ENCODE data around the gene DACT3. TPM values are rescaled to one million over a fixed set of nuclear protein-coding genes. Genes with fewer than 3 reads are reported as not detected.

DACT3 gene
- total RNA-seq, 4 donors from 2014 or later = 0.26 to 1.0 (median 0.39) TPM

GRCh38 chr19:46693760-46694159 lies 32.8 kb upstream of the DACT3 start:
- in situ Hi-C loops (cut with MboI; ENCODE audit: low sequenced_read_pairs in 4 of 4) = no loop called here
- ATAC-seq (no peak), DNase-seq (no peak)
- H3K36me3 ChIP-seq = peaks cover 0 to 74% of the 10 kb centered on the region in 2 donors
- H3K27me3 ChIP-seq = no peaks in the 10 kb centered on the region
- TF ChIP-seq POLR2A (IDR thresholded peaks at IDR 0.05) = no peak
- TF ChIP-seq, protein P1, sequence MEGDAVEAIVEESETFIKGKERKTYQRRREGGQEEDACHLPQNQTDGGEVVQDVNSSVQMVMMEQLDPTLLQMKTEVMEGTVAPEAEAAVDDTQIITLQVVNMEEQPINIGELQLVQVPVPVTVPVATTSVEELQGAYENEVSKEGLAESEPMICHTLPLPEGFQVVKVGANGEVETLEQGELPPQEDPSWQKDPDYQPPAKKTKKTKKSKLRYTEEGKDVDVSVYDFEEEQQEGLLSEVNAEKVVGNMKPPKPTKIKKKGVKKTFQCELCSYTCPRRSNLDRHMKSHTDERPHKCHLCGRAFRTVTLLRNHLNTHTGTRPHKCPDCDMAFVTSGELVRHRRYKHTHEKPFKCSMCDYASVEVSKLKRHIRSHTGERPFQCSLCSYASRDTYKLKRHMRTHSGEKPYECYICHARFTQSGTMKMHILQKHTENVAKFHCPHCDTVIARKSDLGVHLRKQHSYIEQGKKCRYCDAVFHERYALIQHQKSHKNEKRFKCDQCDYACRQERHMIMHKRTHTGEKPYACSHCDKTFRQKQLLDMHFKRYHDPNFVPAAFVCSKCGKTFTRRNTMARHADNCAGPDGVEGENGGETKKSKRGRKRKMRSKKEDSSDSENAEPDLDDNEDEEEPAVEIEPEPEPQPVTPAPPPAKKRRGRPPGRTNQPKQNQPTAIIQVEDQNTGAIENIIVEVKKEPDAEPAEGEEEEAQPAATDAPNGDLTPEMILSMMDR (IDR thresholded peaks at IDR 0.05 in 4 of 5, conservative IDR thresholded peaks at IDR 0.05 in 1 of 5) = no peak
- no peaks in the 10 kb centered on the region for H3K9me3 ChIP-seq
- intact Hi-C loops (cut with DNase I; ENCODE audit: low total_unique reads) = no loop called here
- no peaks in the 10 kb centered on the region for H3K4me1 ChIP-seq
- no peak overlapping the region for H3K27ac ChIP-seq
- no peak overlapping the region for H3K4me3 ChIP-seq

GRCh38 chr19:46692918-46693722 lies 32.1 kb upstream of the DACT3 start:
- H3K9me3 ChIP-seq = no peaks in the 10 kb centered on the region
- H3K36me3 ChIP-seq = peaks cover 0 to 75% of the 10 kb centered on the region in 2 donors
- TF ChIP-seq POLR2A (IDR thresholded peaks at IDR 0.05) = no peak
- TF ChIP-seq, protein P1 (IDR thresholded peaks at IDR 0.05 in 4 of 5, conservative IDR thresholded peaks at IDR 0.05 in 1 of 5) = no peak
- DNase-seq (no peak), ATAC-seq (no peak)
- in situ Hi-C loops (cut with MboI; ENCODE audit: low sequenced_read_pairs in 4 of 4) = no loop called here
- H3K4me3 ChIP-seq = no peak overlapping the region
- no peak overlapping the region for H3K27ac ChIP-seq
- H3K27me3 ChIP-seq = no peaks in the 10 kb centered on the region
- H3K4me1 ChIP-seq = no peaks in the 10 kb centered on the region
- intact Hi-C loops (cut with DNase I; ENCODE audit: low total_unique reads) = no loop called here

- no peak overlapping the region for H3K4me3 ChIP-seq
- H3K4me1 ChIP-seq = no peaks in the 10 kb centered on the region
- TF ChIP-seq, protein P1 (IDR thresholded peaks at IDR 0.05 in 4 of 5, conservative IDR thresholded peaks at IDR 0.05 in 1 of 5) = no peak
- no peak for TF ChIP-seq POLR2A (IDR thresholded peaks at IDR 0.05)
- ATAC-seq (no peak), DNase-seq (no peak)
- in situ Hi-C loops (cut with MboI; ENCODE audit: low sequenced_read_pairs in 4 of 4) = no loop called here
- intact Hi-C loops (cut with DNase I; ENCODE audit: low total_unique reads) = no loop called here
- no peak overlapping the region for H3K27ac ChIP-seq
- peaks cover 0 to 86% of the 10 kb centered on the region in 2 donors for H3K36me3 ChIP-seq
- no peaks in the 10 kb centered on the region for H3K27me3 ChIP-seq
- H3K9me3 ChIP-seq = no peaks in the 10 kb centered on the region
Observed at GRCh38 chr19:46691948-46692347, 31.0 kb upstream of the DACT3 start.

GRCh38 chr19:46691104-46691503 lies 30.1 kb upstream of the DACT3 start:
- H3K9me3 ChIP-seq = no peaks in the 10 kb centered on the region
- no peak for ATAC-seq
- no peaks in the 10 kb centered on the region for H3K27me3 ChIP-seq
- no peaks in the 10 kb centered on the region for H3K4me1 ChIP-seq
- H3K36me3 ChIP-seq = peaks cover 0 to 79% of the 10 kb centered on the region in 2 donors
- intact Hi-C loops (cut with DNase I; ENCODE audit: low total_unique reads) = no loop called here
- no peak overlapping the region for H3K4me3 ChIP-seq
- in situ Hi-C loops (cut with MboI; ENCODE audit: low sequenced_read_pairs in 4 of 4) = no loop called here
- no peak for DNase-seq
- TF ChIP-seq POLR2A (IDR thresholded peaks at IDR 0.05) = no peak
- TF ChIP-seq, protein P1 (IDR thresholded peaks at IDR 0.05 in 4 of 5, conservative IDR thresholded peaks at IDR 0.05 in 1 of 5) = no peak
- no peak overlapping the region for H3K27ac ChIP-seq

Measured in gastrocnemius medialis (tissue), 4 donors.